Measurements from ENCODE around the gene OTUD6A. TPM values are rescaled to one million over a fixed set of nuclear protein-coding genes. Genes with fewer than 3 reads are reported as not detected.

The OTUD6A gene
- total RNA-seq, 1 donor from 2014 or later = not detected

GRCh38 chrX:70046978-70047377 lies 15.3 kb upstream of the OTUD6A start:
- H3K9me3 Mint-ChIP-seq (ENCODE audit: unreplicated experiment) = peaks cover 7% of the 10 kb centered on the region
- DNase-seq (ENCODE audit: extremely low spot score, unreplicated experiment) = no peak
- no peak overlapping the region for H3K4me3 Mint-ChIP-seq (ENCODE audit: unreplicated experiment)
- TF ChIP-seq, protein P1, sequence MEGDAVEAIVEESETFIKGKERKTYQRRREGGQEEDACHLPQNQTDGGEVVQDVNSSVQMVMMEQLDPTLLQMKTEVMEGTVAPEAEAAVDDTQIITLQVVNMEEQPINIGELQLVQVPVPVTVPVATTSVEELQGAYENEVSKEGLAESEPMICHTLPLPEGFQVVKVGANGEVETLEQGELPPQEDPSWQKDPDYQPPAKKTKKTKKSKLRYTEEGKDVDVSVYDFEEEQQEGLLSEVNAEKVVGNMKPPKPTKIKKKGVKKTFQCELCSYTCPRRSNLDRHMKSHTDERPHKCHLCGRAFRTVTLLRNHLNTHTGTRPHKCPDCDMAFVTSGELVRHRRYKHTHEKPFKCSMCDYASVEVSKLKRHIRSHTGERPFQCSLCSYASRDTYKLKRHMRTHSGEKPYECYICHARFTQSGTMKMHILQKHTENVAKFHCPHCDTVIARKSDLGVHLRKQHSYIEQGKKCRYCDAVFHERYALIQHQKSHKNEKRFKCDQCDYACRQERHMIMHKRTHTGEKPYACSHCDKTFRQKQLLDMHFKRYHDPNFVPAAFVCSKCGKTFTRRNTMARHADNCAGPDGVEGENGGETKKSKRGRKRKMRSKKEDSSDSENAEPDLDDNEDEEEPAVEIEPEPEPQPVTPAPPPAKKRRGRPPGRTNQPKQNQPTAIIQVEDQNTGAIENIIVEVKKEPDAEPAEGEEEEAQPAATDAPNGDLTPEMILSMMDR (IDR thresholded peaks at IDR 0.05) = no peak
- peaks cover 11% of the 10 kb centered on the region for H3K4me1 Mint-ChIP-seq (ENCODE audit: unreplicated experiment)
- H3K27me3 Mint-ChIP-seq (ENCODE audit: unreplicated experiment) = no peaks in the 10 kb centered on the region
- H3K36me3 Mint-ChIP-seq (ENCODE audit: unreplicated experiment) = no peaks in the 10 kb centered on the region
- H3K27ac Mint-ChIP-seq (ENCODE audit: unreplicated experiment) = no peak overlapping the region

DNA sequence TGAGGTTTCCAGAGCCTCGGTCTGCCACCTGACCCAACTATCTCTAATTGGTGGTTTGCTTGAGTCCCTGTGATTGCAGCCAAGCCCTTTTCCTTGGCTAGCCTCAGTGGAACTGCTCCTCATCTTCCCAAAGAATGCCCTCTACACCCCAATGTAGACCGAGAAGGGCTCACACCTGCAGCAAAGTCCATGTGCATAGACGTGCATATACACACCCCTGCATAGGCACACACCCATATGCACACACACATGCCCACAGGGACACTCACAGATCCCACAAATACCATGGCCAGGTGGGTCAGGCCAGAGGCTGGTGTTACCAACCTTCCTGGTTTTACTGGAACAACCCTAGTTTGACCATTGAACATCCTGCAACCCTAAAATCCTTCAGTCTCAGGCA lies 12.9 kb upstream of the OTUD6A start:
- peaks cover 11% of the 10 kb centered on the region for H3K4me1 Mint-ChIP-seq (ENCODE audit: unreplicated experiment)
- H3K36me3 Mint-ChIP-seq (ENCODE audit: unreplicated experiment) = no peaks in the 10 kb centered on the region
- no peaks in the 10 kb centered on the region for H3K27me3 Mint-ChIP-seq (ENCODE audit: unreplicated experiment)

DNA sequence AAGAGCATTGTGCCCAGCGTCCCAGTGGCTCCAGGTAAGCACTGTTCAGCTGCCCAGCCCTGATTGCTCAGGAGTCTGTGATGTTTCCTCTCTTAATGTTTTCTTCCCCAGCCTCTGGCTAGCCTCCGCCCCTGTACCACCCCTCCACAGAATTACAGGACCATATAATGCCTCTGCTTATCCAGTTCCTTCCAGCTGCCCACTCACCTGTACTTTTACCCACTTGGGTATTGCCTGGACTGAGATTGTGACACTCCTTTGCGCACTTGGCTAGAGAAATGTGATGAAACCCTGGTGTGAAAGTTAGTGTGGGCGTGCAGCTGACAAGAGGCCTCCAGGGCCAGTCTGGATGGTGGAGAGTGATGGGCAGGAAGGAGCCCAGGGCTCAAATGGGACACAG lies 12.3 kb upstream of the OTUD6A start, which contains the start of gene AWAT2:
Gene AWAT2, minus strand, starts transcription at position 14 of the 400 bp plus-strand sequence. Its CDS starts 6 bp downstream, at position 8.
- no peaks in the 10 kb centered on the region for H3K27me3 Mint-ChIP-seq (ENCODE audit: unreplicated experiment)
- TF ChIP-seq, protein P1 (IDR thresholded peaks at IDR 0.05) = no peak
- no peaks in the 10 kb centered on the region for H3K36me3 Mint-ChIP-seq (ENCODE audit: unreplicated experiment)
- DNase-seq (ENCODE audit: extremely low spot score, unreplicated experiment) = peak; percentile 46
- H3K9me3 Mint-ChIP-seq (ENCODE audit: unreplicated experiment) = peaks cover 17% of the 10 kb centered on the region
- no peak within 1 kb of the TSS for H3K27ac Mint-ChIP-seq (ENCODE audit: unreplicated experiment)
- H3K4me1 Mint-ChIP-seq (ENCODE audit: unreplicated experiment) = peaks cover 7% of the 10 kb centered on the region
- no peak within 1 kb of the TSS for H3K4me3 Mint-ChIP-seq (ENCODE audit: unreplicated experiment)

More for the DNA sequence above, 12.9 kb upstream of the OTUD6A start:
- H3K9me3 Mint-ChIP-seq (ENCODE audit: unreplicated experiment) = peaks cover 17% of the 10 kb centered on the region
- peak; percentile 54 for DNase-seq (ENCODE audit: extremely low spot score, unreplicated experiment)
- H3K4me3 Mint-ChIP-seq (ENCODE audit: unreplicated experiment) = no peak overlapping the region
- TF ChIP-seq, protein P1 (IDR thresholded peaks at IDR 0.05) = no peak
- H3K27ac Mint-ChIP-seq (ENCODE audit: unreplicated experiment) = no peak overlapping the region

DNA sequence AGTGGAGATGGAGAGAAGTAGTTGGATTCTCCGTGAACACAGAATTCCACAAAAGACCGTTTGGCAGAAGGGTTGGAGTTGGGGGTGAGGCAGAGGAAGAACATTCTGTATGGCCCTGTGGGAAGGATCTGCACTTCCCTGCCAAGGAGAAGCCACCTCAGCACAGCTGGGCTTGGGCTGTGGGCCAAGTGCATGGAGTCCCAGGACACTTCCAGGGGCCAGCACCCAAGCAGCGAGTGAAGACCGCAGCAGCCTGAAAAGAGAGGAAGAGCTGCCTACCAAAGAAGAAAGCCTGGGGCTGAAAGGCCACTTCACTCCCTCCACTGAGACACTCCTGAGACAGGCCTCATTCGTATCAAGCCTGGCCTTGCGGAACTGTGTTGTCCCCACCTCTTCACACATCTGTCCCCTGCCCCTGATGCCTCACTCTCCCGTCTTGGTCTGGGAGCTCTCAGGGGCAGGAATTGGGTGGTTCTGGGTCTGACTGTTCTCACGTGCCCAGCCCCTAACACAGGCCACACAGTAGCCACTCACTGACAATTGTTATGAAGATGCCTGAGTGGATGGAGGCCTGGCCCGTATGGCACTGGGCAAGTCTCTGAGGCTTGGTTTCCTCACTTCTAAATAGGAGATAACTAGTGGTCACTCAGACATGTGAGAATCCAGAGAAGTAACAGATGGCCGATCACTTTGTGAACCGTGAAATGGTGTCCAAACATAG lies 9.2 kb upstream of the OTUD6A start:
- Mint-ChIP-seq H3K4me1 (ENCODE audit: unreplicated experiment) (peaks cover 2% of the 10 kb centered on the region), H3K9me3 (ENCODE audit: unreplicated experiment) (peaks cover 16% of the 10 kb centered on the region), H3K4me3 (ENCODE audit: unreplicated experiment) (no peak overlapping the region), H3K36me3 (ENCODE audit: unreplicated experiment) (no peaks in the 10 kb centered on the region), H3K27ac (ENCODE audit: unreplicated experiment) (no peak overlapping the region), H3K27me3 (ENCODE audit: unreplicated experiment) (no peaks in the 10 kb centered on the region)
- TF ChIP-seq, protein P1 (IDR thresholded peaks at IDR 0.05) = no peak
- peak; percentile 63 for DNase-seq (ENCODE audit: extremely low spot score, unreplicated experiment)

- TF ChIP-seq, protein P1 (IDR thresholded peaks at IDR 0.05) = no peak
- peak; percentile 36 for DNase-seq (ENCODE audit: extremely low spot score, unreplicated experiment)
- Mint-ChIP-seq H3K4me1 (ENCODE audit: unreplicated experiment) (no peaks in the 10 kb centered on the region), H3K4me3 (ENCODE audit: unreplicated experiment) (no peak overlapping the region), H3K27me3 (ENCODE audit: unreplicated experiment) (no peaks in the 10 kb centered on the region), H3K36me3 (ENCODE audit: unreplicated experiment) (no peaks in the 10 kb centered on the region), H3K9me3 (ENCODE audit: unreplicated experiment) (peaks cover 12% of the 10 kb centered on the region), H3K27ac (ENCODE audit: unreplicated experiment) (no peak overlapping the region)
Observed at GRCh38 chrX:70054391-70054790, 7.9 kb upstream of the OTUD6A start.
